DMS53 treated with DMSO at 0.1 percent for 48 hours (cell line): ENCODE measurements around the gene PDE4D.

Experiments used
- DNase-seq: peaks from one replicate; lab custom pipeline; 2025; ENCODE audit not compliant: unreplicated experiment; lab: John Stamatoyannopoulos, UW

PDE4D gene

GRCh38 chr5:59241119-59241518 lies 652.4 kb downstream of the PDE4D start:
- no peak for DNase-seq

GRCh38 chr5:59238126-59238902 lies 655.2 kb downstream of the PDE4D start:
- DNase-seq, result no peak

GRCh38 chr5:59236986-59237385 lies 656.5 kb downstream of the PDE4D start:
- DNase-seq, result no peak

GRCh38 chr5:59236448-59236847 lies 657.1 kb downstream of the PDE4D start:
- DNase-seq, result no peak

- no peak for DNase-seq
These were observed 659.3 kb downstream of the PDE4D start for GRCh38 chr5:59234236-59234635.

GRCh38 chr5:59231221-59231931 lies 662.1 kb downstream of the PDE4D start:
- no peak for DNase-seq

GRCh38 chr5:59222687-59223511 lies 670.6 kb downstream of the PDE4D start:
- no peak for DNase-seq

- DNase-seq, result no peak
These were observed 671.8 kb downstream of the PDE4D start for GRCh38 chr5:59221769-59222168.

GRCh38 chr5:59218424-59219045 lies 675.0 kb downstream of the PDE4D start:
- DNase-seq, result peak; percentile 34

- no peak for DNase-seq
These were observed 676.7 kb downstream of the PDE4D start for GRCh38 chr5:59216841-59217240.

GRCh38 chr5:59212596-59212995 lies 680.9 kb downstream of the PDE4D start:
- DNase-seq, result no peak

GRCh38 chr5:59209758-59210359 lies 683.7 kb downstream of the PDE4D start:
- no peak for DNase-seq

- no peak for DNase-seq
These were observed 685.1 kb downstream of the PDE4D start for GRCh38 chr5:59208474-59208873.

- no peak for DNase-seq
These were observed 686.1 kb downstream of the PDE4D start for GRCh38 chr5:59207401-59207800.

- DNase-seq, result no peak
These were observed 687.4 kb downstream of the PDE4D start for GRCh38 chr5:59206132-59206581.

GRCh38 chr5:59204114-59204897 lies 689.2 kb downstream of the PDE4D start:
- DNase-seq, result no peak

- DNase-seq, result no peak
These were observed 693.7 kb downstream of the PDE4D start for GRCh38 chr5:59199868-59200267.

- DNase-seq, result no peak
These were observed 694.7 kb downstream of the PDE4D start for GRCh38 chr5:59198832-59199231.

GRCh38 chr5:59198365-59198764 lies 695.2 kb downstream of the PDE4D start:
- DNase-seq, result no peak

- DNase-seq, result no peak
These were observed 695.6 kb downstream of the PDE4D start for GRCh38 chr5:59197911-59198310.
